NCI-H2107 (cell line): ENCODE data around the gene GGTLC1.
"Not testable (repeated sequence)": the region's sequence is repeated elsewhere in the genome, so short reads cannot be mapped to it uniquely, and the experiment has no call there.

Source experiments
- DNase-seq: peaks from one replicate; lab custom pipeline; 2025; lab: John Stamatoyannopoulos, UW

The GGTLC1 gene

GRCh38 chr20:23988561-23988960 lies at the start of gene GGTLC1:
Gene GGTLC1 (minus strand): TSS chr20:23988779. CDS start chr20:23986611, 2,168 bp downstream.
- DNase-seq = no peak

- DNase-seq = no peak
These were observed 46.2 kb upstream of the GGTLC1 start for GRCh38 chr20:24034820-24035219.

- no peak for DNase-seq
These were observed 45.0 kb upstream of the GGTLC1 start for GRCh38 chr20:24033565-24033964.

DNA sequence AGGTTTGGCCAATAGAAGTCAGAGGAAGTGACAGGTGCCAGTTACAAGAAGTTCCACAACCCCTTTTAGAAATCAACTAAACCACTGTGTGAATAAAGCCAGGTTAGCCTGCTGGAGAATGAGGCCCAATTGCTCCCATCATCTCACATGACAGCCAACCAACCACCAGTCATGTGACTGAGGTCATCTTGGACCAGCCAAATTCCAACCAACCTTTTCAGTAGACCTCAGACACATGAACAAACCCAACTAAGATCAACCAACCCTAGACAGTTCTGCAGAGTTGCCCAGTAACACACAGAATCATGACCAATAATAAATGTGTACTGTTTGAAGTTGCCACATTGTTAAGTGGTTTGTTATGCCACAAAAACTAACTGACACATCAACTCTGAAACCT lies 44.6 kb upstream of the GGTLC1 start:
- no peak for DNase-seq

DNA sequence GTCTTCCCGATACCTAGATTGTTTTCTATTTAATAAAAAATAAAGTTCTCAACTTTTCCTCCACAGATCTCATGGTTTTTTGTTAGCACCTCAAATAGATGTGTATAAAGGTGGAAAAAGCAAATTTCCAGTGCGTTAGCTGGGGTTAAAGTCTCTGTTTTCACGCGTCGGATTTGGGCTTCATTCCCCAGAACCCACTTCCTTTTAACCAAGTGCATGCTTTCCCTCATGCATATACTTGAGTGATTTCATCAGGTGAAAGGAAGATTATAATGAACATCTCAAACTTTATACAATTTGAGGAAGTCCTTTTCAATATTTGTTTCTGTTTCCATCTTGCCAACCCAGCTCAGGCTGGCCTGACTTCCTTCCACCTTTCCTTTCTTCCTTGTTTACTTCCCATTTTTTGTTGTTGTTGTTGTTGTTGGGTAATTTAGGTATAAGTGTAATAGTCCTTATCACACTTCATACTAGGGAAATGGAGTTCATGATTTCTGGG lies 43.9 kb upstream of the GGTLC1 start:
- no peak for DNase-seq

DNA sequence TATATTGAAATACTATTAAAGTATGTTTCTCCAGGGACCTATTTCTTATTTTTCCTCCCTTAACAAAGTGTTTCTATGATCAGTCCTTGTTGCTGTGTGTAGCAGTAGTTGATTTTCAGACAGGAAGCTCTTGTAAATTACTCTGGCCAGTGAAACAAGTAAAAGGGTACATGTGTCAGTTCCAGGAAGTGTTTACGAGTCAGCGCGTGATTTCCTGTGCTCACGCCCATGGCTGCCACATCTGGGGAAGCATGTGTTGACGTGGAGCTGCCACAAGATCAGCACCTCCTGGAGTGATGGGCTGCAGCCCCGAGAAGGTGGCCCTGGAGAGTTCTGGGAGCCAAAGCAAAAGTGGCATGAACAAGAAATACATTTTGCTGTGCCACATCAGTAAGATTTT lies 38.6 kb upstream of the GGTLC1 start:
- no peak for DNase-seq

DNA sequence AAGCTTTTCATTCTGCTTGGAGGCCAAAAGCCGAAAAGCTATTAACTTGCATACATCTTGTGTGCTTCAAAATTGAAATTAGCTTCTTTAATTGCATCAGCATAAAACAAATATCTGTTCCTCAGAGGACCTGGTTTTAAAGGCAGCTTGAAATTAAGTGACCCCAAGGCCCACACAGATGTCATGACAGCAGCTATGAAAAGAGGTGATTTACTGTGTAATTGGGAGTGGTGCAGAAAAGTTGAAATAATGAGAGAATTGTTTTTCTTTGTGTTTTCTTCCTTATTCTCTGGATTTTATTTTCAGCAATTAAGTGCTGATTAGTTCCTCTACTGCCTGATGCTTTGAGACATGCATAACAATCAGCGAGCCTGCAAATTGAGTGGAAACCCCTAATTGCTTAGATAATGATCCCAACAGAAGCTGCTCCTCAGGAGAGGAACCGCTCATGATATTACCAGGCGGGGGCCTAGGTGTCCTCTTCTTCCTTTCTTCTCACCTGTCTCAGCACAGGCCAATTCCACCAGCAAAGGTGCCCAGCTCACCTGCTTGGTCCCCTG lies 34.1 kb upstream of the GGTLC1 start:
- DNase-seq = no peak

GRCh38 chr20:24018796-24019195 lies 30.2 kb upstream of the GGTLC1 start:
- DNase-seq = no peak

GRCh38 chr20:24017458-24017755 lies 28.8 kb upstream of the GGTLC1 start:
- DNase-seq = no peak

DNA sequence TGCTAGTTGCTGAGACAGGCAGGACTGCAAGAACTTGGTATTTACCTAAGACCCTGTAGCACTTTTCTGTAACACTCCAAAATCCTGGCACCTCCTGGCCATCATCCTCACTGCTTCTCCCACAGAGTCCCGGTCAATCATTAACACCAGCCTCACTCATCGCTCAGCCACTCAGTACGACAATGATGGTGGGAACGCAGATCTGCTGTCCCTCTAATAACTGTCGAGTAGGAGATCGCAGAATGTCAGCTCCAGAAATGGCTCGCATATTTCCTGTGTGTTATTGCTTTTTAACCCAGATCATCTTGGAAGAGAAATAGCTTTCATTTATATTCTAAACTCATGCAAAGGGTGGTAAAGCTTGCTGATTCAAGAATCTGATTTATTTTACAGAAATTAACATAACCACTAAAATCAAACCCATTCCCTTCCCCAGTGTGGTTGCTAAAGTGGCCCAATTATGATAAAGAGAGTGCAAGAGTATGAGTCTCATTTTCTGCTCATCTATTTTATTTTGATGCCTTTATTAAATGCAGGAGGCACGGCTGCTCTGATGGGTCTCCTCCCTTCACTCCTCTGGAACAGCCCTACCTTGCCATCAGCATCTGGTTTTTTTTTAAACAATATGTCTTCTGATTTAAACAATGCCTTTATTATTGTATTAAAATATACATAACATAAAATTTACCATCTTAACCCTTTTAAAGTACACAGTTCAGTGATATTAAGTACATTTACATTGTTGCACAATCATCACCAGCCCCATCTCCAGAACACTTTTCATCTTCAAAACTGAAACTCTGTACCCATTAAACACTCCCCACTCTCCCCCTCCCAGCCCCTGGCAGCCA lies 28.3 kb upstream of the GGTLC1 start:
- DNase-seq = no peak

GRCh38 chr20:24013953-24014352 lies 25.4 kb upstream of the GGTLC1 start:
- no peak for DNase-seq

DNA sequence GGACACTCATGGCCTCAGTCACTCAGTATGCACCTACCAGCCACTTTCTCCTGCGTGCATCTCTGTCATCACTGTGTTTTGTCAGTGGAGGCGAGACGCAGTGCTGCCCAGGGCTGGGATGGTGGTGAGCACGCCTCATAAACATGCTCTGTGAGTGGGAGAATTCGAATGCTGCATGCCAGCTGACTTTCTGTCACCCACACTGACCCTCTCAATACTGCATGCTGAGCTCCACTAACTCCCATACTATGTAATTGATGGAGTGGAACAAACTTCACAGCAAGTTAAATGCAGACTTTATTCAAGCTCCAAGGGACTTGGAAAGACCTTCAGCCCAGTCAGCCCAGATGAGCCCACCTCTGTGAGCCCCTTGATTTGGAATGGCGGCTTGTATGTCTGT lies 22.7 kb upstream of the GGTLC1 start:
- no peak for DNase-seq

DNA sequence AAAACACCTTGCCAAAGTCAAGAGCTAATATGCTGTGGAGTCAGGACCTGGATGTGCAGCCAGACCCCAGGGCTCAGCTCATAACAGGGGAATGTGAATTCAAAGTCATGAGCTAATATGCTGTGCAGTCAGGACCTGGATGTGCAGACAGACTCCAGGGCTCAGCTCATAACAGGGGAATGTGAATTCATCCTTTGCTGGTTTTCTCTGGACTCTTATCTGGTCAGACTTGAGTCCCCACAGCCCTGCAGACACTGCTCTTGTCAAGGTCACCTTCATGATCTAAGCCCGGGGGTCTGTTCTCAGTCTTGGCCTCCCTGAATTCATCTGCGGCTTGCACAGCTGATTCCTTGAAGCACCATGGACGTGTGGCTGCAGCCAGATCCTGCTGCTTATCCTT lies 19.2 kb upstream of the GGTLC1 start:
- no peak for DNase-seq

DNA sequence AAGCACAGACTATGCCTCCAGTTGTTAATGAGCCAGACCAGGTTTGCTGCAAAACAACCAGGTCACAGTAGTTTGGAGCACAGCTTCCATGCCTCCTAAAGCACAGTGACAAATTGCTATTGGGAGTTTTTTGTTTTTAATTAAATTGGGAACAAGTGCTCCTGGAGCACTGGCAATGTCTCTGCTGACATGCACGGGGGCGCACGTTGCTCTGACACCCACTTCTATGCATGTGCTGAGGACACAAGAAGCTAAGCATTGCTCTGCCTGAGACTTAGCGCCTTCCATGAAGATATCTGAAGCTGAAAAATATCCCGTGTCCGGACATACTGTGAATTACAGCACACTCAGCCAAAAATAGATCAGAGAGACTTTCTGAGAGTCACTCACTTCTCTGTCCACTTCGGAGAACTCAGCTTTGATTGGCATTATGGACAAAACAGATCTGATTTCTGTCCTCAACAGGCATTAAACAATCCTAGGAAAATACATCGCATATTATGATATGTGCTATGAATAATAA lies 18.6 kb upstream of the GGTLC1 start:
- no peak for DNase-seq

GRCh38 chr20:24006626-24007025 lies 18.0 kb upstream of the GGTLC1 start:
- no peak for DNase-seq

- DNase-seq = no peak
These were observed 15.9 kb upstream of the GGTLC1 start for GRCh38 chr20:24004471-24004870.

- DNase-seq = no peak
These were observed 14.3 kb upstream of the GGTLC1 start for GRCh38 chr20:24002896-24003295.

DNA sequence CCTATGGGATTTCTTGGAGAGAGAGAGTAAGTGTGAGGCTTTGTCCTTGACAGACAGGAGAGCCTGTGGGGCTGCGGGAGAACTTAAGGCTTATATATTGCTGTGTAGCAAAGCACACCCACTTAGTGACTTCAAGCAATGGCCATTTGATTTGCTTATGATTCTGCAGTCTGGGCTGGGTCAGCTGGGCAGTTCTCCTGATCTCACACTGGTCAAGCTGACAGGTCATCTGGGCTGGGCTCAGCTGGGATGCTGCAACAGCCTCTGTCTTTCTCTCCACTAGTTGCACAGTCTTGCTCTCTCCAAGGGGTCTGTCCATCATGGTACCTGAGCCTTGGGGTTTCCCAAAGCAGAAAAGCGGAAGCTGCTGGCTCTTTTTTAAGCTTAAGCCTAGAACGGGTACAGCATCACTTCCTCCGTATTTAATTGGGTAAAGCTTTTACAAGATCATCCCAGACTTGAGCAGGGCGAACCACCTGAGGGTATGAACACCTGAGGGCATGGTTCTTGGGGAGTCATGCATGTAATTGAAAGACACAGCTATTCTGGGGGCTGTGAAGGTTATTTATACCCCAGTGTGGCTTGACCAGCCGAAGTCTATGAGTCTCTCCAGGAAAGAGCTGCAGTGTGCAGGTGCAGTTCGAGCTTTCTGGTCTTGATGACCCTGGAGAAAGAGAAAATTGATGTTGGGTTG lies 13.3 kb upstream of the GGTLC1 start:
- DNase-seq = no peak

- no peak for DNase-seq
These were observed 10.3 kb upstream of the GGTLC1 start for GRCh38 chr20:23998844-23999243.

DNA sequence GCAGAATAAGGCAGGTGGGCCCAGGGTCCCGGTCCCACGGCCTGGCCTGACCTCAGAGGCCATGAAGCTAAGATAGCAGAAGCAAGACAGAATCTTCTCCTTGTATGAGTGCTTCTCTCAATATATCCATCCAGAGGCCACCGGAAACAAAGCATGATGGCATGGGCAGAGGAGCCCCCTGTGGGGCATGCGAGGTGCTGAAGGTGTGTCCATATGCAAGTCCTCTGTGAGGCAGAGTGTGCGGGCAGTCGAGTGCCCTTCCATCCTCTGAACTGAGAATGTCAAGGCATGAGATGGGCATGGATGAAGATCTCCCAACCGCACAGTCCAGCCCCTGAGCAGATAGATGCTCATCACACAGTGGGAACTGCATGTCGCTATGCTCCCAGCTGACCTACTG lies 9.8 kb upstream of the GGTLC1 start:
- DNase-seq = no peak

GRCh38 chr20:23995905-23996666 lies 7.5 kb upstream of the GGTLC1 start:
- DNase-seq = no peak

- DNase-seq = not testable (repeated sequence)
These were observed 6.7 kb upstream of the GGTLC1 start for GRCh38 chr20:23995291-23995690.
